Thyroid gland (tissue), 4 donors: ENCODE results near the gene ARHGEF37. TPM values are rescaled to one million over a fixed set of nuclear protein-coding genes. Genes with fewer than 3 reads are reported as not detected.

ENCODE experiments used
- DNase-seq, 2 donors: peaks; one replicate each; pipeline ENCODE4 v3.0.0-alpha.2; 2019
- H3K27ac ChIP-seq, 3 donors: fragments of 200-600 bp; sonication (generic); 1 replicate in 2 of 3; 2 replicates in 1 of 3; pipeline ENCODE4 v1.5.1; 2016 to 2019; ENCODE audit warnings: mild to moderate bottlenecking in 1 of 3, moderate library complexity in 1 of 3
- H3K27me3 ChIP-seq: fragments of 200-600 bp; sonication (generic); one replicate; pipeline ENCODE4 v1.5.1; 2019
- H3K36me3 ChIP-seq, 2 donors: fragments of 200-600 bp; sonication (generic); one replicate each; pipeline ENCODE4 v1.5.1; 2016 to 2019
- H3K4me1 ChIP-seq, 2 donors: fragments of 200-600 bp; sonication (generic); one replicate each; pipeline ENCODE4 v1.5.1; 2017 to 2019
- H3K4me3 ChIP-seq, 3 donors: fragments of 200-600 bp; sonication (generic); replicated peaks in 1 of 3; 1 replicate in 2 of 3; 2 replicates in 1 of 3; pipeline ENCODE4 v1.5.1; 2016; ENCODE audit warnings: mild to moderate bottlenecking in 1 of 3
- H3K9me3 ChIP-seq: fragments of 200-600 bp; sonication (generic); one replicate; pipeline ENCODE4 v1.5.1; 2017
- POLR2A ChIP-seq, 2 donors: fragments of 450-650 bp; IDR thresholded peaks; one replicate each; pipeline ENCODE4 v1.6.1; 2017; ENCODE audit warnings: antibody characterized with exemption in 2 of 2, mild to moderate bottlenecking in 2 of 2, moderate library complexity in 1 of 2
- WGBS, 2 donors: methylation state at CpG; one replicate each; pipeline ENCODE4 v1.1.5; 2017; 5-methylcytosine and 5-hydroxymethylcytosine counted together
- intact Hi-C: fragments of 100-400 bp; cut with DNase I; formaldehyde crosslinking; loops from one replicate; pipeline ENCODE4 v1.15.1; 2023
- total RNA-seq, 4 donors: library from RNA; depleted of rRNA; stranded (reverse); fragments of >200 nt; gene quantifications; one replicate each; pipeline ENCODE4 v1.2.3, GENCODE V29; 2016
- TF ChIP-seq, protein P1 (sequence below), 6 experiments: fragments of 200-600 bp in 3 of 6; fragments of 450-650 bp in 3 of 6; sonication (generic) in 3 of 6; IDR thresholded peaks; one replicate each; pipeline ENCODE4 v1.5.1; 2016 to 2019; ENCODE audit warnings: antibody characterized with exemption in 6 of 6, mild to moderate bottlenecking in 2 of 6, inconsistent platforms in 1 of 6, moderate library complexity in 1 of 6

The ARHGEF37 gene
- total RNA-seq, 4 donors from 2014 or later: 4.4 to 6.2 (median 5.5) TPM

DNA sequence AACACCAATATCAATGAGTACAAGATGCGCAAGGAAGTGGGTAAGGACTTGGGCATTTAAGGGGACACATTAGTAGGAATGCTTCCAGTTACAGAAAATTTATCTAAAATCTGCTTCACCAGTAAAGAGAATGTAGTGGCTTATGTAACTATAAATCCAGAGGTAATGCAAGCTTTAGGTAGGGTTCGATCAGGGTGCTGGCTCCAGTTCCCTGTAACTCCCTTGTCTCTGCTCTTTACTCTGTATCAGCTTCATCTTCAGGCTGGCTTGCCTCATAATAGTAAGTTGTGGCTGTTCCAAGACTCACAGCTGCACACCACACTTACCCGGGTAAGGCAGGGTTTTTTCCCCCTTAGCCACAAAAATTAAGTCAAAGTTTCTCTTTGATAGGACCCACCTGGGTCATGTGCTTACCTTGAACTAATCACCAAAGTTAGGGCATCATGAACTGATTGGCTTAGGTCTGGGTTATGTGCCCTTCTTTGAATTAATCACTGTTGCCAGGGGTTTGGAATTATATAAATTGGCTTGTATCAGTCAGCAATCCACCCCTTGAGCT is 35.5 kb downstream of the ARHGEF37 start:
- TF ChIP-seq, protein P1, sequence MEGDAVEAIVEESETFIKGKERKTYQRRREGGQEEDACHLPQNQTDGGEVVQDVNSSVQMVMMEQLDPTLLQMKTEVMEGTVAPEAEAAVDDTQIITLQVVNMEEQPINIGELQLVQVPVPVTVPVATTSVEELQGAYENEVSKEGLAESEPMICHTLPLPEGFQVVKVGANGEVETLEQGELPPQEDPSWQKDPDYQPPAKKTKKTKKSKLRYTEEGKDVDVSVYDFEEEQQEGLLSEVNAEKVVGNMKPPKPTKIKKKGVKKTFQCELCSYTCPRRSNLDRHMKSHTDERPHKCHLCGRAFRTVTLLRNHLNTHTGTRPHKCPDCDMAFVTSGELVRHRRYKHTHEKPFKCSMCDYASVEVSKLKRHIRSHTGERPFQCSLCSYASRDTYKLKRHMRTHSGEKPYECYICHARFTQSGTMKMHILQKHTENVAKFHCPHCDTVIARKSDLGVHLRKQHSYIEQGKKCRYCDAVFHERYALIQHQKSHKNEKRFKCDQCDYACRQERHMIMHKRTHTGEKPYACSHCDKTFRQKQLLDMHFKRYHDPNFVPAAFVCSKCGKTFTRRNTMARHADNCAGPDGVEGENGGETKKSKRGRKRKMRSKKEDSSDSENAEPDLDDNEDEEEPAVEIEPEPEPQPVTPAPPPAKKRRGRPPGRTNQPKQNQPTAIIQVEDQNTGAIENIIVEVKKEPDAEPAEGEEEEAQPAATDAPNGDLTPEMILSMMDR (IDR thresholded peaks at IDR 0.05): no peak
- TF ChIP-seq POLR2A (IDR thresholded peaks at IDR 0.05): no peak
- H3K27me3 ChIP-seq: no peaks in the 10 kb centered on the region
- no peaks in the 10 kb centered on the region for H3K9me3 ChIP-seq
- WGBS, 2 donors: 95 to 98% methylated on average over 3 of the region's 3 CpGs
- H3K36me3 ChIP-seq: peaks cover 4 to 6% of the 10 kb centered on the region in 2 donors
- no peak overlapping the region for H3K4me3 ChIP-seq
- H3K27ac ChIP-seq: no peak overlapping the region
- intact Hi-C loops: no loop called here
- DNase-seq: no peak
- H3K4me1 ChIP-seq: no peaks in the 10 kb centered on the region

DNA sequence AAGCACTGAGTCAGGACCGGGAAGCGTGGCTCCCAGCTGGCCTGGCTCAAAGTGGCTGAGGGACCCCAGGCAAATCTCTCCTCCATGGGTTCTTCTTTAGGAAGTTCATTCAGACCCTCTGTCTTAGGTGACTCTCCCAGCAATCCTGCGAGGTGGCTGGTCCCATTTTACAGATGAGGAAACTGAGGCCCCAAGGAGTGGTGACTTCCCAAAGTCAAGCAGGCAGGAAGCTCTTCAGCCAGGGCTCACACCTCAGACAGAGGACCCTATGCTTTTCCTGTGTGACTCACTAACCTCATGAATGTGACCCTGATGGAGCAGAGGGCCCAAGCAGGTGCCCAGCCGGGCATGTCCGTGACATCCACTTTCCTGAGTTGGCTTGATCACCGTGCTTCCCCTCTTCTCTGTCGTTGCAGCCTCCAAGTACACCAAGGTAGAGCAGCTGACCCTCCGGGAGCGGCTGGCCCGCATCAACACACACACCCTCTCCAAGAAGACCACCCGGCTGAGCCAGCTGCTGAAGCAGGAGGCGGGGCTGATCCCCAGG is 36.5 kb downstream of the ARHGEF37 start:
- intact Hi-C loops: no loop called here
- H3K4me3 ChIP-seq: no peak overlapping the region
- H3K4me1 ChIP-seq: no peaks in the 10 kb centered on the region
- DNase-seq: no peak
- H3K27ac ChIP-seq: no peak overlapping the region
- H3K36me3 ChIP-seq: peaks cover 4 to 9% of the 10 kb centered on the region in 2 donors
- no peaks in the 10 kb centered on the region for H3K27me3 ChIP-seq
- 80 to 86% methylated on average over 11 of the region's 12 CpGs for WGBS, 2 donors
- TF ChIP-seq, protein P1 (IDR thresholded peaks at IDR 0.05): no peak
- TF ChIP-seq POLR2A (IDR thresholded peaks at IDR 0.05): no peak
- H3K9me3 ChIP-seq: no peaks in the 10 kb centered on the region

- Histone ChIP-seq H3K36me3 (peaks cover 4 to 9% of the 10 kb centered on the region in 2 donors), H3K4me3 (no peak overlapping the region), H3K4me1 (no peaks in the 10 kb centered on the region), H3K27ac (no peak overlapping the region), H3K9me3 (no peaks in the 10 kb centered on the region), H3K27me3 (no peaks in the 10 kb centered on the region)
- peak in 1 of 2 donors; percentile 30 for DNase-seq
- 45 to 54% methylated on average over 7 to 9 of the region's 9 CpGs for WGBS, 2 donors
- intact Hi-C loops: no loop called here
- TF ChIP-seq POLR2A (IDR thresholded peaks at IDR 0.05): no peak
- TF ChIP-seq, protein P1 (IDR thresholded peaks at IDR 0.05): peak in 3 of 6 experiments; percentile 44 to 61 (median 44)
Measured at GRCh38 chr5:149618581-149619248, 37.4 kb downstream of the ARHGEF37 start.

DNA sequence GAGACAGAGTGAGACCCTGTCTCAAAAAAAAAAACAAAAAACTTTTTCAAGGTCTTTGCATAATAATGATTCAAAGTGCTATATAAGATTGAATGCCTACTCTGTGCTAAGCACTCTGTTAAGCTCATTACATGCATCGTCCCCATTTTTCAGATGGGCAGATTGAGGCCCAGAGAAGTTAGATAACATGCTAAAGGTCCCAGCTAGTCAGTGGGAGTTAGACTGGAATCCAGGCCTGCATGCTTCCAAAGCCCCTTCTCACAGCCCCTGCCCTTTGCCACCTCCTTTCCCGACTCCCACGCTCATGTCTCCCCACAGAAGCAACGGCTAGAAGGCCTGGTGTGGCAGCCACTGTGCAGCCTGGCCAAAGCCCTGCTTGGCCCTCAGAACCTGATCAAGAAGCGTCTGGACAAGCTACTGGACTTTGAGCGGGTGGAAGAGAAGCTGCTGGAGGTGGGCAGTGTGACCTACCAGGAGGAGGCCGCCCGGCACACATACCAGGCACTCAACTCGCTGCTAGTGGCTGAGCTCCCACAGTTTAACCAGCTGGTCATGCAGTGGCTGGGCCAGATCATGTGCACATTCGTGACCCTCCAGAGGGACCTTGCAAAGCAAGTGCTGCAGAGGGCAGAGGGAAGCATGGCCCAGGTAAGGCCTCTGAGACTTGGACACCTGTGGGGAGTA is 40.3 kb downstream of the ARHGEF37 start:
- Histone ChIP-seq H3K9me3 (no peaks in the 10 kb centered on the region), H3K27ac (no peak overlapping the region), H3K4me3 (no peak overlapping the region), H3K27me3 (no peaks in the 10 kb centered on the region), H3K36me3 (peaks cover 4 to 9% of the 10 kb centered on the region in 2 donors), H3K4me1 (no peaks in the 10 kb centered on the region)
- intact Hi-C loops: no loop called here
- no peak for DNase-seq
- WGBS, 2 donors: 93 to 95% methylated on average over 10 of the region's 10 CpGs
- no peak for TF ChIP-seq POLR2A (IDR thresholded peaks at IDR 0.05)
- TF ChIP-seq, protein P1 (IDR thresholded peaks at IDR 0.05): no peak
